ENCODE data around the gene ZCCHC2. TPM values are rescaled to one million over a fixed set of nuclear protein-coding genes. Genes with fewer than 3 reads are reported as not detected.

Gene ZCCHC2
- total RNA-seq, 4 donors from 2014 or later: 17.6 to 36.6 (median 22.4) TPM

- peak overlapping the region; percentile 44 to 95 (median 80) for H3K4me3 ChIP-seq
- in situ Hi-C loops (cut with MboI; ENCODE audit: low pct_ligation_motif_present in 1 of 4, low pct_unique_long_range_greater_than_20kb in 1 of 4, low sequenced_read_pairs in 3 of 4): loop anchor here in 1 of 4 donors (25.0 kb wide), 1 partner anchor 338 kb away; the partner anchor contains the start of genes PIGN and RELCH
Measured at GRCh38 chr18:62525608-62526007, 2.8 kb downstream of the ZCCHC2 start.

GRCh38 chr18:62526098-62527025 lies 3.5 kb downstream of the ZCCHC2 start:
- H3K4me3 ChIP-seq: peak overlapping the region; percentile 44 to 95 (median 80)
- TF ChIP-seq EP300 (IDR thresholded peaks at IDR 0.05; ENCODE audit: low read depth): no peak
- peak; percentile 73 for TF ChIP-seq POLR2A (IDR thresholded peaks at IDR 0.05)
- TF ChIP-seq POLR2AphosphoS5 (IDR thresholded peaks at IDR 0.05): peak; percentile 83 to 91 (median 89)
- TF ChIP-seq, protein P1, sequence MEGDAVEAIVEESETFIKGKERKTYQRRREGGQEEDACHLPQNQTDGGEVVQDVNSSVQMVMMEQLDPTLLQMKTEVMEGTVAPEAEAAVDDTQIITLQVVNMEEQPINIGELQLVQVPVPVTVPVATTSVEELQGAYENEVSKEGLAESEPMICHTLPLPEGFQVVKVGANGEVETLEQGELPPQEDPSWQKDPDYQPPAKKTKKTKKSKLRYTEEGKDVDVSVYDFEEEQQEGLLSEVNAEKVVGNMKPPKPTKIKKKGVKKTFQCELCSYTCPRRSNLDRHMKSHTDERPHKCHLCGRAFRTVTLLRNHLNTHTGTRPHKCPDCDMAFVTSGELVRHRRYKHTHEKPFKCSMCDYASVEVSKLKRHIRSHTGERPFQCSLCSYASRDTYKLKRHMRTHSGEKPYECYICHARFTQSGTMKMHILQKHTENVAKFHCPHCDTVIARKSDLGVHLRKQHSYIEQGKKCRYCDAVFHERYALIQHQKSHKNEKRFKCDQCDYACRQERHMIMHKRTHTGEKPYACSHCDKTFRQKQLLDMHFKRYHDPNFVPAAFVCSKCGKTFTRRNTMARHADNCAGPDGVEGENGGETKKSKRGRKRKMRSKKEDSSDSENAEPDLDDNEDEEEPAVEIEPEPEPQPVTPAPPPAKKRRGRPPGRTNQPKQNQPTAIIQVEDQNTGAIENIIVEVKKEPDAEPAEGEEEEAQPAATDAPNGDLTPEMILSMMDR (IDR thresholded peaks at IDR 0.05): no peak
- intact Hi-C loops (cut with DNase I; ENCODE audit: low total_unique reads) (loop anchor here (5.0 kb wide), 1 partner anchor 514 kb away; no protein-coding TSS in a partner anchor), in situ Hi-C loops (cut with MboI; ENCODE audit: low pct_ligation_motif_present in 1 of 4, low pct_unique_long_range_greater_than_20kb in 1 of 4, low sequenced_read_pairs in 3 of 4) (loop anchor here in 1 of 4 donors (25.0 kb wide), 1 partner anchor 339 kb away; the partner anchor contains the start of genes PIGN and RELCH)
- peaks cover 7 to 37% (median 20%) of the 10 kb centered on the region in 4 donors for H3K4me1 ChIP-seq
- H3K27me3 ChIP-seq: no peaks in the 10 kb centered on the region
- no peaks in the 10 kb centered on the region for H3K9me3 ChIP-seq
- no peaks in the 10 kb centered on the region for H3K36me3 ChIP-seq
- peak overlapping the region; percentile 92 to 99 (median 98) for H3K27ac ChIP-seq
- 1 to 12% methylated on average over 5 to 37 of the region's 74 CpGs for WGBS, 2 donors (ENCODE audit: low coverage in 1 of 2)
- peak; percentile 84 for DNase-seq

More at GRCh38 chr18:62525608-62526007, 2.8 kb downstream of the ZCCHC2 start:
- peak overlapping the region; percentile 92 to 99 (median 98) for H3K27ac ChIP-seq
- no peak for DNase-seq
- H3K36me3 ChIP-seq: no peaks in the 10 kb centered on the region
- WGBS, 2 donors (ENCODE audit: low coverage in 1 of 2): 38 to 39% methylated on average over 9 of the region's 9 CpGs
- no peaks in the 10 kb centered on the region for H3K27me3 ChIP-seq
- no peaks in the 10 kb centered on the region for H3K9me3 ChIP-seq
- H3K4me1 ChIP-seq: peaks cover 7 to 36% (median 20%) of the 10 kb centered on the region in 4 donors
- TF ChIP-seq, protein P1 (IDR thresholded peaks at IDR 0.05): no peak
- TF ChIP-seq EP300 (IDR thresholded peaks at IDR 0.05; ENCODE audit: low read depth) (no peak), POLR2AphosphoS5 (IDR thresholded peaks at IDR 0.05) (no peak), POLR2A (IDR thresholded peaks at IDR 0.05) (no peak)
- intact Hi-C loops (cut with DNase I; ENCODE audit: low total_unique reads): loop anchor here (5.0 kb wide), 1 partner anchor 513 kb away; no protein-coding TSS in a partner anchor

- Histone ChIP-seq H3K27ac (no peak overlapping the region), H3K36me3 (no peaks in the 10 kb centered on the region), H3K9me3 (no peaks in the 10 kb centered on the region), H3K4me3 (no peak overlapping the region), H3K27me3 (no peaks in the 10 kb centered on the region), H3K4me1 (peaks cover 7 to 44% (median 18%) of the 10 kb centered on the region in 4 donors)
- intact Hi-C loops (cut with DNase I; ENCODE audit: low total_unique reads): loop anchor here (5.0 kb wide), 1 partner anchor 517 kb away; no protein-coding TSS in a partner anchor
- in situ Hi-C loops (cut with MboI; ENCODE audit: low pct_ligation_motif_present in 1 of 4, low pct_unique_long_range_greater_than_20kb in 1 of 4, low sequenced_read_pairs in 3 of 4): loop anchor here in 1 of 4 donors (25.0 kb wide), 1 partner anchor 342 kb away; the partner anchor contains the start of genes PIGN and RELCH
- no peak for DNase-seq
- WGBS, 2 donors (ENCODE audit: low coverage in 1 of 2): 77 to 81% methylated on average over 5 of the region's 5 CpGs
- no peak for TF ChIP-seq POLR2A (IDR thresholded peaks at IDR 0.05)
- TF ChIP-seq POLR2AphosphoS5 (IDR thresholded peaks at IDR 0.05): no peak
Measured at GRCh38 chr18:62529597-62529996, 6.8 kb downstream of the ZCCHC2 start.

DNA sequence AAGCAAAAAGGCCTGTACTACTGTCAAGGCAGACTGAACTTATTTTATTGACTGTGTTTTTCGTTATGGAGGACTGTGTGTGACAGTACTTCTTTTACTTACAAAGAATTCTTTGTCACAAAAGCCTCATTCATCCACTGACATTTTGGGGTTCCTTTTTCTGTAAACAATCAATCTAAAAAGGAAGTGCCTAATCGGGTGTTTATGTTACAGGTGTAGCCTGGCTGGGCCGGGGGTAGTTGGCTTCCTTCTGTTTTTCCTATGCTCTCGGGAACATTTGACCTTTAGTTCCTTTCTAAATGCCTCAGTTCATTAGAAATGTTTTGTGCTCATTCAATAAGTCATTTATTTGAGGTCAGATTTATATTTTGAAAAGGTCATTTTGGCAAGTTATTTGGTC lies 8.3 kb downstream of the ZCCHC2 start:
- Histone ChIP-seq H3K4me1 (peaks cover 0 to 35% (median 9%) of the 10 kb centered on the region in 4 donors), H3K27ac (no peak overlapping the region), H3K9me3 (no peaks in the 10 kb centered on the region), H3K36me3 (no peaks in the 10 kb centered on the region), H3K4me3 (no peak overlapping the region), H3K27me3 (no peaks in the 10 kb centered on the region)
- no peak for TF ChIP-seq EP300 (IDR thresholded peaks at IDR 0.05; ENCODE audit: low read depth)
- no peak for TF ChIP-seq POLR2AphosphoS5 (IDR thresholded peaks at IDR 0.05)
- TF ChIP-seq, protein P1 (IDR thresholded peaks at IDR 0.05): no peak
- TF ChIP-seq POLR2A (IDR thresholded peaks at IDR 0.05): no peak
- intact Hi-C loops (cut with DNase I; ENCODE audit: low total_unique reads): no loop called here
- in situ Hi-C loops (cut with MboI; ENCODE audit: low pct_ligation_motif_present in 1 of 4, low pct_unique_long_range_greater_than_20kb in 1 of 4, low sequenced_read_pairs in 3 of 4): loop anchor here in 1 of 4 donors (25.0 kb wide), 1 partner anchor 344 kb away; the partner anchor contains the start of genes PIGN and RELCH
- WGBS, 2 donors (ENCODE audit: low coverage in 1 of 2): 33 to 51% methylated on average over 4 of the region's 4 CpGs
- no peak for DNase-seq

Measured in transverse colon (tissue), 4 donors.